ENCODE results near the gene SNAPC4.
"Not testable (repeated sequence)": the region's sequence is repeated elsewhere in the genome, so short reads cannot be mapped to it uniquely, and the experiment has no call there.

The SNAPC4 gene

DNA sequence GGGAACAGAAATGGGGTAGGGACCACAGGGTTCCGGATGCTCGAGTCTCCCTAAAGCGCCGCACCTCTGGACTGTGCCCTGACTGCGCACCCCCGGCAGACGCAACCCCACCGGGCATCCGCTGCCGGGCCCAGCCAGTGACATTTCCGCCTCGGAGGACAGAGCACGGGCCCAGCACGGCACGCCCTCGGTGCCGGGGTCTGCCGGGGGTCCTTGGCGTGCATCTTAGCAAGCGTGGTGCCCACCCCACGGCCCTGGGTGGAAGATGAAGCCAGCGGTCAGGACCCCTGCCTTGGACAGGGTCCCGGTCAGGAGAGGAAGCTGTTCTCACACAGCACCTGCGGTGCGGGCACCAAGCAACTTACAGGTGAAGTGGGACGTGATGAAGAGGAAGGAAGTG, 32.6 kb upstream of the SNAPC4 start:
- no peak for DNase-seq (ENCODE audit: low read depth in 2 of 2)

DNA sequence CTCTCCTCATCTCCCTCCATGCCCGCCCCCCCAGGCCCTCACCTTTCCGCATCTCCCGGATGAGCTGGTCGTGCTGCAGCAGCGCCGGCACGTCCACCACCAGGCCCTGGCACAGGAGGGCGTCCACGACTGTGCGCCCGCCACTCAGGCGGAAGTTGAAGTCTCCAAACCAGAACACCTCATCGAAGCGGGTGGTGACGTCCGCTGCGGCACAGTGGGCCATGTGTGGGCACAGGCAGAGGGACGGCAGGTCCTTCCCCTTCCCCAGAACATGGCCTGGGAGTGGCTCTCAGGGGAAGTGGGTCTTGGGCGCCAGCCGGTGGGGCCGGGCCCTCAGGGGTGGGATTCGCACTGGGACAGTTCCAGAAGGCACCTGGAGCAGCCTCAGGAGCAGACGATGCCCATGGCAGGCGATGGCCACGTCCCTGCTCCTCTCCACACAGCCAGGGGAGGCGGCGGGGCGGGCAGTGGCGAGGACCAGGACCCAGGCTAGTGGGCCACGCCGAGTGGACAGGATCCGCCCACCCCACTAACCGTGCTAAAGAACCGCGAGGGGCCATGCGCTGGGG, 31.9 kb upstream of the SNAPC4 start:
- no peak for DNase-seq (ENCODE audit: low read depth in 2 of 2)

DNA sequence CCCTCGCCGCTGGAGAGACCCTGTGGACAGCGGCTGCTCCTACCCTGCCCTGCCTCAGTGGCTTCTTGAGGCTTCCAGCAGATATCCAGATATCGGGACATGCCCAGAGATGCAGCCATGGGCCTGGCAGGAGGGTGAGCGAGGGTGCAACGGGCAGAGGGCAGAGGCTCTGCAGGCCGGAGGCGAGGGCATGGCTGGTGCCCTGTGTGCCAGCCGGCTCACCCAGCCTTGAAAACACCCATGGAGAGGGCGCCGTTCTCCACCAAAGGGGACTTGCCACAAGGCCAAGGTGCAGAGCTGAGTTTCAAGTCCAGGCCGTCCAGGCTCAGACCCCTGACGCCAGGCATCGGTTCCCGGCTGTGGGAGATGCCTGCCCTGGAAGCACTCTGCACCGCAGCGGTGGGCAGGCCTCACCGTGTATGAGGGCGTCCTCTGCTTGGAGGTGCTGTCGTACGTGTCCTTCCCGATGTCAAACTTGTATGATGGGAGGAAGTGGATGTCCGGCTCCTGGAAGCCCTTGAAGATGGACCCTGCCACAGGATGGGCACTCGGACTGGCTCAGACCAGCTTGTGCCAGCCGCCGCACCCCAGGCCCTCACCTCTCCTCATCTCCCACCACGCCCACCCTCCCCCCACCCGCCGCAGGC, 30.7 kb upstream of the SNAPC4 start:
- DNase-seq (ENCODE audit: low read depth in 2 of 2), result no peak

DNA sequence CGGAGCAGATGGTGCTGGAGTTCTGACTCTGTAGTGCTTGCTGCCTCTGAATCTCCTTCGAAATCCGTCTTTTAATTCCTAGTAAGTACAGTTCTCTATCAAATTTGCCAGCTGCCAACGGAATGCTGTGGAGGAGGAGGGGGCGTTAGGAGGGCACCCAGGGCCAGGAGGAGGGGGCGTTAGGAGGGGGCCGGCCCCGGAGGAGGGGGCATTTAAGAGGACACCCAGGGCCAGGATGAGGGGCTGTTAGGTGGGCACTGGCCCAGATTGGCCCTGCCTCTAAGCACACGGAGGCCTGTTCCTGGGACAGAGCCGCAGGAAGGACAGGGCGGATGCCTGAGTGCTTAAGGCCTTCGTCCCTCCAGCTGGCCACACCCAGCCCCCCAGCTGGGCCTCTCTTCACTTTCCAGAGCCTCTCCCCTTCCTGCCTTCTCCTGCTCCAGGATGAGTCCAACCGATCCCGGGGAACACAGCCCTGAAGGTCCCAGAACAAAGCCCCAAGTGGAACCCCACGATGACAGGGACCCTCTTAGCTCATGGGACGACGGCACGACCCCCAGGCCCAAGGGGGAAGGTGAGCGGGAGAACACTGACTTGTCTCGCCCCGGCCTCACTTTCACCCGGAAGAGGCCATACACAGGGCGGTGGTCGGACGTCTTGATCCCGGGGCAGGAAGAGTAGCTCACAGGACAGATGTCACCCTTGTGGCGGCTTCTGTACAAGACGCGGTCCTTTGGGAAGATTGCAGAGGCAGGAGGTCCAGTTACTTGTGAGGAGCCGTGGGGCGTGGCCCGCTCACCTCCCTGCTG, 29.9 kb upstream of the SNAPC4 start:
- DNase-seq (ENCODE audit: low read depth in 2 of 2), result no peak

DNA sequence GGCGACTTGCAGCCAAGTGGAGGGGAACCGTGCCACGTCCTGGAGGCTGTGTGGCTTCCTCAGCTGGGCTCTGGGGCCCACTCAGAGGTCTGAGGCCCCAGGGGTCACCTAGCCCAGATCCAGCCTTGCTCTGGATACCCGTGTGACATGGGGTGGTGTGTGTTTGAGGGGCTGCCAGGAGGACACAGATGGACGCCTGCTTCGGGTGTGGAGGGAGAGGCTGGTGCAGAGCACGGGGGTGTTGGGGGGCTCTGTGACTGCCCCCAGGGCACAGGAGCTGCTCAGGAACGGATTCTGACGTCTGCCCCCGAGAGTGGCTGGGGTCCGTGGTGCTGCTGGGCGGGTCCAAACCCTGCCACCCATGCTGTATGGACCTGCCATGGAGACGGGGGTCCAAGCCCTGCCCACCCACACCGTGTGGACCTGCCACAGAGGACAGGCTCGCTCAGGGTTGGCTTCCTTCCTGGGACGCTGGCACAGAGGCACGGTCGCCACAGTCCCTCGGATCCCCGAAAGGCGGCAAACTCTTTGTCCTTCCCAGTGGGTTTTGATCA, 29.2 kb upstream of the SNAPC4 start:
- no peak for DNase-seq (ENCODE audit: low read depth in 2 of 2)

DNA sequence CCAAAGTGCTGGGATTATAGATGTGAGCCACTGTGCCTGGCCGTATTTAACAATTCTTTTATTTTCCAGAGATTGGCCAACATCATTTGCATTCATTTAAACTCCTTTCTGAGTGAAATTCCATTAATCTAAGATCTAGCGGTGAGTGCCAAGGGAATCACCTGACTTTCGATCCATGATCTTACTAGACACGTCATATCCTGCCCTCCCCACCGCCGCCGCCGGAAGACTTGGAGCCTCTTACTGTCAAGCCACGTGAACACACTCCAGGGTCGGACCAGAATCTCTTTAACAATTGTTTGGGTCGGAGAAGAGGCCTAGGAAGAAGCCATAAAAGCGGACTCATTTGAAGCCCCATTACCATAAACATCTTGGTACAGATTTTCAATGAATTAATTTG, 26.8 kb upstream of the SNAPC4 start:
- no peak for DNase-seq (ENCODE audit: low read depth in 2 of 2)

DNA sequence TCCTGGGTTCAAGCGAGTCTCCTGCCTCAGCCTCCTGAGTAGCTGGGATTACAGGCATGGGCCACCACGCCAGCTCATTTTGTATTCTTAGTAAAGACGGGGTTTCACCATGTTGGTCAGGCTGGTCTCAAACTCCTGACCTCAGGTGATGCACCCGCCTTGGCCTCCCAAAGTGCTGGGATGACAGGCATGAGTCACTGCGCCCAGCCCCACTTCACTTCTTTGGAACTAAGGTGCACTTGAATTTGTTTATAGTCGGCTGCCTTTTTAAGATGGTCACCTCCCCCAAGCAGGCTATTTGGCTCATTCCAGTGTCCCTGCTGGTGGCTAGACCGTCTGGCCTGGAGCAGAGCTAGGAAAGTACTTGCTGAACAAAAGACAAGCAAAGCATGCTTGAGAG, 25.4 kb upstream of the SNAPC4 start:
- DNase-seq (ENCODE audit: low read depth in 2 of 2), result not testable (repeated sequence)

DNA sequence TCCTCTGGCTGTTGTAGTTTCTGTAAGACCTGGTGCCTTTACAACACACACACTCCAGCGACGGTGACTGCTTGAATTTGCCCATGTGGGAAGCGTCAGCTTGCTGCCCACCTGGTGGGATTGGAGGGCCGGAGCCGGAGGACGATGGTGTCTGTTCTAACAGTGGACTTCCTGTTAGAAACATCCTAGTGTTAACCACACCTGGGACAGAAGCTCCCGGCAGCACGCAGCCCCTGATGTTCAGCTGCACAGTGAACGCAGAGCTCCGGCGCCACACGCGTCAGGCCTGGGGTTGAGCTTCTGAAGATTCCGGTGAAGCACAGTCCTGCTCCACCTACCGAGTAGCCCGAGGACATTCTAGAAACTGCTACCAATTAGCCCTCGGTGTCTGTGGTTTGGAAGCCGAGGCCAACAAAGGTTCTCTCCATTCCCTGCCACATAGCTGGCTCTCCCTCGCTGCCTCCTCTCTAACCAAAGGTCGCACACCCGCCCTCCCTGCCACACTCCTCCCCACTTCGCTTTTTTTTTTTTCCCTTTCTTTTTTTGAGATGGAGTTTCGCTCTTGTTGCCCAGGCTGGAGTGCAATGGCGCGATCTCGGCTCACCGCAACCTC, 24.9 kb upstream of the SNAPC4 start:
- DNase-seq (ENCODE audit: low read depth in 2 of 2), result no peak

DNA sequence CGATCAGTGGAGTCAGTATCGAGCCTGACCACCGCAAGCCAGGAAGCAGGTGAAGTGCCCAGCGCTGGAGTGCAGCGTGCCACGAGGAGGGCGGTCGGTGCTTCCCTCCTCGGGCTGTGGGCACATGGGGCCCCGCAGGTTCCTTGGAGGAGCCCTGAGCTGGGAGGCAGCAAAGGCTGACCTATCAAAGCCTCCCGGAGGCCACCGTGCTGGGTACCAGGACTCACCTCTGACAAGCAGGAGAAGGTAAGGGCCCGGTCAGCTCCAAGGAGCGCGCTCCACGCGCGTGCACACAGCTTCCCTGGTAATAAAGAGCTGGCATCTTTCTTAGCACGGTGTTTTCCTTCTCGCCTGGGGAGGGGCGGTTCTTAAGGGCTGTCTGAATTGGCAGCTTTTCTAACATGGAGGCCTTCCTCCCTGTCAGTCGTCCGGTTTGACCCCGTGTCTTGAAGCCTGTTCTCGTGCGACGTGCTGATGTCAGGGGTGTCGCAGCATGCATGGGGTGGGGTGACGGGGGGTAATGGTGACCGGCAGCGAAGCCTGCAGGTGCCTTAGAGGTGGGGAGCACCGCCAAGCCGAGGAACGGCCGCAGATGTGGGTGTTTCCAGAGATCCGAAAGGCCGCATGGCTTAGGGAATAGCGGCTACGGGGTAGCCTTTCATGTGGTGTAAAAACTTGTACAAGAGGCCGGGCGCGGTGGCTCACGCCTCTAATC, 23.6 kb upstream of the SNAPC4 start:
- DNase-seq (ENCODE audit: low read depth in 2 of 2), result no peak

DNA sequence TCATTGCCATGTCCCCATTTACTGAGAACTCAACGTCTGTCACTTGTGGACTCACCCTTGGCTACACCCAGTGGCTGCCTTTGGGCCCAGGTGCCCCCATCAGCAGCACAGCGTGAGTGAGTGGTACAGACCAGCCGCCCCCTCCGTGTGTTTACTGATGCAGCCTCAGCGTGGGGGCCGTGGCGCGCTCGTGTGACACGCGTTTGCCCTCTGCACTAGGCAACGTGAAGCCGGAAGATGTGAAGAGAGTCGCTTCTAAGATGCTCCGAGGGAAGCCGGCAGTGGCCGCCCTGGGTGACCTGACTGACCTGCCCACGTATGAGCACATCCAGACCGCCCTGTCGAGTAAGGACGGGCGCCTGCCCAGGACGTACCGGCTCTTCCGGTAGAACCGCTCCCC, 22.9 kb upstream of the SNAPC4 start:
- no peak for DNase-seq (ENCODE audit: low read depth in 2 of 2)

DNA sequence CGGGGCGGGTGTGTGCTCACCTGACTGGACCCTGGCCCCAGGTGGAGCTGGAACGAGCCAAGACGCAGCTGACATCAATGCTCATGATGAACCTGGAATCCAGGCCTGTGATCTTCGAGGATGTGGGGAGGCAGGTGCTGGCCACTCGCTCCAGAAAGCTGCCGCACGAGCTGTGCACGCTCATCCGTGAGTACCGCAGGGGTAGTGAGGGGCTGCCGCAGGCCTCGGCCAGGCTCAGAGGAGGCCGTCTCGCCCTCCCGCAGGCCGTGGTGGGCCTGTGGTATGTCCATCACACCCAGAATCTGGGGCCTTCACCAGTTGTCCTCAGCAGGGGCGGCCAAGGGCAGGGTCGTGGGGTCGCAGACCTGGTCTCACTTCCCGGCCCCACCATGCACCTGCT, 21.8 kb upstream of the SNAPC4 start:
- DNase-seq (ENCODE audit: low read depth in 2 of 2), result no peak

DNA sequence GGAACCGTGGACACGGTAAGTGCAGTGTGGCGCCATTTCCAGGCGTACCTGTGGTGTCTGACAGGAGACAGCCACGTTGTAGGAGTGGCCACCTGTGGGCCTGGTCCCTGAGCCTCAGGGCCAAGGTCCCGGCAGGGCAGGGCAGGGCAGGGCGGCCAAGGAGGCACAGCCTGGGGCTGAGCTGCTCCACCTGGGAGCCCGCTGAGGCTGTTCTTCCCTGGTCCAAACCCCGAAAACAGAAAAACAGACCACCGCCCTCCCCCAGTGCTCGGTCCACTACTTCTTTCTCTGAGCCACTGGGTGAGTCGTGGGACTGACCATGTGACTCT, 19.1 kb upstream of the SNAPC4 start:
- no peak for DNase-seq (ENCODE audit: low read depth in 2 of 2)

DNA sequence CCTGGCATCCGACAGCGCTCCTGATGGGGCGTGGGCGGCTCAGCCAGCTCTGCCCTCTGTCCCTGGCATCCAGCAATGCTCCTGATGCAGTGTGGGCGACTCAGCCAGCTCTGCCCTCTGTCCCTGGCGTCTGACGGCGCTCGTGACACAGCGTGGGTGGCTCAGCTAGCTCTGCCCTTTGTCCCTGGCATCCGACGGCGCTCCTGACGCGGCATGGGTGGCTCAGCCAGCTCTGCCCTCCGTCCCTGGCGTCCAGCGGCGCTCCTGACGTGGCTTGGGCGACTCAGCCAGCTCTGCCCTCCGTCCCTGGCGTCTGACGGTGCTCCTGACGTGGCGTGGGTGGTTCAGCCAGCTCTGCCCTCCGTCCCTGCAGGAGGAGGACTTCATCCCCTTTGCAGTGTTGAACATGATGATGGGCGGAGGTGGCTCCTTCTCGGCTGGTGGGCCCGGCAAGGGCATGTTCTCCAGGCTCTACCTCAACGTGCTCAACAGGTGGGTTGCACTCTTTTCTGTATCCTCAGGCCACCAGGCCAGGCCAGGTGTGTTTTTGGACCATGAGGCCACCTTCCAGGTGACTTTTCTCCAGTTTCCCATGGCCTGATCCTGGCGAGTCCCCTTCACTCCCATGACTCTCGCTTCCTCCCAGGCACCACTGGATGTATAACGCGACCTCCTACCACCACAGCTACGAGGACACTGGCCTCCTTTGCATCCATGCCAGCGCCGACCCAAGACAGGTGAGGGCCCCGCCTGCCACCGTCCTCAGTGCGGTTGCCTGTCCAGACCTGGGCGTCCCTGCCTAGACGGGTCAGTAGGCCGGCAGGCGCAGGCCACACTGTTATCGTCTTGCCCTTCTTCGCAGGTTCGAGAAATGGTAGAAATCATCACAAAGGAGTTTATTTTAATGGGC, 18.5 kb upstream of the SNAPC4 start:
- DNase-seq (ENCODE audit: low read depth in 2 of 2), result no peak

DNA sequence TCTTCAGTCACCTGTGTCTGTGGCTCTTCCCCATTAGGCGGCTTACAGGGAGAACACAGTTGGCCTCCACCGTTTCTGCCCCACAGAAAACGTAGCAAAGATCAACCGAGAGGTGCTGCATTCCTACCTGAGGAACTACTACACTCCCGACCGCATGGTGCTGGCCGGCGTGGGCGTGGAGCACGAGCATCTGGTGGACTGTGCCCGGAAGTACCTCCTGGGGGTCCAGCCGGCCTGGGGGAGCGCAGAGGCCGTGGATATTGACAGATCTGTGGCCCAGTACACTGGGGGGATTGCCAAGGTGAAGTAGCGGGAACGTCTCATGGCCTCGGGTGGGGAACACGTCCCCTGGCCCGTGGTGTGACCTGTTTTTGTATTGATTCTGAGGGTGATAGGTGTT, 16.9 kb upstream of the SNAPC4 start:
- no peak for DNase-seq (ENCODE audit: low read depth in 2 of 2)

DNA sequence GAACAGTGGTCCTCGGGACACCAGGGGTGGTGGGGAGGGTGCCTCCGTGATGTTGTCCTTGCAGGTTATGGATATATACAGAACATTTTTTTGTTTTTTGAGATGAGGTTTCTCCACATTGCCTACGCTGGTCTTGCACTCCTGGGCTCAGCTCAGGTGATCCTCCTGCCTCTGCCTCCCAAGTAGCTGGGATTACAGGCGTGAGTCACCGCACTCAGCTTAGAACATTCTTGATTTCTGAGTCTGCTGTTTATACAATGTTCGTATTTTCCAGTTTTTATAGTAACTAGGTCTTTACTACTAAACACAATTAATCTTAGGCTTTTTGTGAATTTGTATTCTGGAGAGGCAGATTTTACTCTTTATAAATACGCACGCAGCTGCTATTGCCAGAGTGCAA, 16.5 kb upstream of the SNAPC4 start:
- no peak for DNase-seq (ENCODE audit: low read depth in 2 of 2)

DNA sequence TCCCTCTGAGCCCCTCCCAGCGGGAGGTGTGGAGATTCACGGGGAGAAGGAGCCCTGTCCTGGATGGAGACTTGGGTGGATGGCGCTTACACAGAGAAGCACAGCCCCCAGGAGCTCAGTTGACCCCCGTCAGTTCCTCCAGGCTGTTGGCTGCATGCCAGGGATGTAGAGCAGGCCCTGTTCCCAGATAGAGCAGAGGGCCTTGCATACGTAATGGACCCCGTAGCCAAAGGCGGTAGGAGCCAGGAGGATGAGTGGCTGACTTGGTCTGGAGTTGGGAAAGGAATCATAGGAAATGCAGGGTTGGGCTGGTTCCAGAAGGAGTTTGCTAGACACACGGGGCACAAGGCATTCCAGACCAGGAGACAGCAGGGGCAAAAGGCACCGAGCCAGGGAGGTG, 13.0 kb upstream of the SNAPC4 start:
- no peak for DNase-seq (ENCODE audit: low read depth in 2 of 2)

DNA sequence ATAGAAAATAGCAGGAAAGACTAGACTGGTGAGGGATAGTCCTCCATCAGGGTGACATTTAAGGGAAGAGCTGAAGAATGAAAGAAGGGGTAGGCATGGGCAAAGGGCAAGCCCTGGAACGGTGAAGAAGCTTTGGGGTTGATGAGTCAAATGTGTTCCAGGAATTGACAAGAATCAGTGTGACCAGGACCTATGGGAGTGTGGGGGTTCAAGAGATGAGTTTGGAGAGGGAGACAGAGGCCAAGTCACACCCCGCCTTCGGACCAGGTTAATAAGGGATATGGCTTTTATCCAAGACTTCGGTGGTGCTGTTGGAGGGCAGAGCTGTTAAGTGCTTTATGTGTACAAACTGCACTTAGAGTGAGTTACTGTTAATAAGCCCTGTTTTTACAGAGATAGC, 11.4 kb upstream of the SNAPC4 start:
- no peak for DNase-seq (ENCODE audit: low read depth in 2 of 2)

DNA sequence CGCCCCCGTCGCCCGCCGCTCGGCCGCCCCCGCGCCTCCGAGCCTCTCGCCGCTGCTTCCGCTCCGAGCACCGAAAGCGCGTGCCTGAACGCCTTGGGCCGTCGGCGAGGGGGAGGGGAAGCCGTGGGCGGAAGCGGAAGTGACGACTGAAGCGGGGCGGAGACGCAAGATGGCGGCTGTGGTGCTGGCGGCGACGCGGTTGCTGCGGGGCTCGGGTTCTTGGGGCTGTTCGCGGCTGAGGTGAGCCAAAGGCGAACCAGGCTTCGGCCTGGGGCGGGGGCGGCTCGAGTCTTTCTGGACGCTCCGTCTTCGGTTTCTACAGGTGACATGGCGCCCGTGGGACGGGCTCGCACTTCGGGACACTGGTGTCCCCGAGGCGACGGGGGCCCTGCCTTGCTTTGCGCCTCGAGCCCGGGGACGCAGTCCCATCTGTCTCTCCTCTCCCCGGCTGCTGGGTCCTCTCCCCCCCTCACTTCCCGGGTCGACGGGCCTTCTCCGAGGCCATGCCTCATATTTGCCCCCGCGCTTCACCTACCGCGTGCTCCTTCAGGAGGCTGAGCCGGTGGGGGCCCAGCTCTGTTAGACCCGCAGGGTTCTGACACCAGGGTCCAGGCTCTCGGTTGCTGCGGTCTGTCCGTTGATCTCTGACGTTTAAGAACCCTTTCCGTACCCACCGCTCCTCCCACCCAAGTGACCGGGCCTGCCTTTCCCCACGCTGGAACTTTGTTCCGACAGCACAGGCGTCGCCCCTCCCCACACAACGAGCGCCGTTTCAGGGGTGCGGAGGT, 10.7 kb upstream of the SNAPC4 start, which contains the start of the genes ENTR1 and PMPCA:
ENTR1 (minus strand) TSS at position 115 of the 788 bp plus-strand sequence. CDS start 217 bp downstream, outside the sequence.
PMPCA (plus strand) TSS at position 159 of the 788 bp plus-strand sequence; CDS start at position 170, 11 bp downstream.
- DNase-seq (ENCODE audit: low read depth in 2 of 2), result peak; percentile 53 to 55

DNA sequence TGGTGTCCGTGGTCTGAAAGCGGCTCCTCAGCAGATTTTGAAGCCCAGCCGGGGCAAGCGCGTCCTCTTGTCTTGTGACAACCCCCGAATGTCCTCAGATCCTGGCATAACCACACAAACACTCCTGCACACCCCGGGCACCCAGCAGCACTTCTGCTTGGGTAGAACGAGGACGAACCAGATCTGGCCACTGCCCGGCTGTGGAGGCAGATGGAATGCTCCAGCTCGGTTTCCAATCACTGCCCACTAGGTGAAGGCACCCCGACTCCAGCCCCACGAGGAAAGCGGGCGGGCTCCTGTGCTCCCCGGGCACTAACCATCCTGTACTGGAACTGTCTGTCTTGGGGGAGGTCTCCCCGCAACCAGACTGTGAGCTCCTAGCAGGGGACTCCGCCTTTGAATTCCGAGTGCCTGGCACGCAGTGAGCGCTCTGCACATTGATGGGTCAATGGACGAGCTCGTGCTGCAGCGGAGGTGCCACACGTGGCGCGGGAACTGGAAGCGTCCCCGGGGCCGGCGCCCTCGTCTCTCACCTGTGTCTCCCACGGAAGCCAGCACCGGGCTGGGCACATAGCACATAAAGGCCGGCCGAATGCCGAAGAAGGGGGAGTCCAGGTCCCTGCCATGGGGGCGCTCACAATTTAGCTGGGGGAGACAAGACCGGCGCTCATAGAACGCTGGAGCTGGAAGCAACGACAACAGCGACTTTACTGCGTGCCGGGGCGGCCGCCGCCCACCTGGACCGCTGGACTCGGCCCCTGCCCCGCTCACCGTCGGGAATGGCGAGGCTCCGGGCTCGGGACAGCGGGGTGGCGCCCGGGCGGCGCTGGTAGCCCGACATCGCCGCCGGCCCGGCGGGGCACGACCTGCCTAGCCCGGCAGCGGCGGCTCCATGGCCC, 9.8 kb upstream of the SNAPC4 start:
- DNase-seq (ENCODE audit: low read depth in 2 of 2), result no peak

Measured in fibroblast of skin of left biceps (primary cell).